Stimulated activated CD8-positive, alpha-beta memory T cell treated with anti-CD3 and anti-CD28 coated beads, Interleukin-2, amount 100 ng/mL, for 48 hours (primary cell): ENCODE results near the gene HES5.
A peak's percentile ranks its signal among the peaks of the same experiment; 100 is the strongest.
"Not testable (repeated sequence)": the region's sequence is repeated elsewhere in the genome, so short reads cannot be mapped to it uniquely, and the experiment has no call there.

ENCODE experiments used
- DNase-seq, 2 donors: peaks; one replicate each; pipeline ENCODE4 v3.0.0-alpha.2; 2020; ENCODE audit warnings: low read depth in 2 of 2

HES5 gene

GRCh38 chr1:2529784-2530512, at the start of gene HES5:
TSS of gene HES5 (minus strand) at chr1:2530263. CDS start at chr1:2530164, 99 bp downstream.
- DNase-seq: no peak

GRCh38 chr1:2578758-2579118, 48.7 kb upstream of the HES5 start:
- no peak for DNase-seq

- peak in 1 of 2 donors; percentile 21 for DNase-seq
Observed at GRCh38 chr1:2577565-2578075, 47.6 kb upstream of the HES5 start.

GRCh38 chr1:2575801-2576663, 46.0 kb upstream of the HES5 start:
- no peak for DNase-seq

GRCh38 chr1:2574350-2574749, 44.3 kb upstream of the HES5 start:
- DNase-seq: no peak

- DNase-seq: no peak
Observed at GRCh38 chr1:2573250-2573920, 43.3 kb upstream of the HES5 start.

GRCh38 chr1:2571348-2571747, 41.3 kb upstream of the HES5 start:
- no peak for DNase-seq

- DNase-seq: no peak
Observed at GRCh38 chr1:2570332-2570731, 40.3 kb upstream of the HES5 start.

- not testable (repeated sequence) for DNase-seq
Observed at GRCh38 chr1:2569703-2570102, 39.6 kb upstream of the HES5 start.

- no peak for DNase-seq
Observed at GRCh38 chr1:2569060-2569459, 39.0 kb upstream of the HES5 start.

- DNase-seq: not testable (repeated sequence)
Observed at GRCh38 chr1:2568187-2568816, 38.2 kb upstream of the HES5 start.

GRCh38 chr1:2567083-2567679, 37.1 kb upstream of the HES5 start:
- DNase-seq: no peak

GRCh38 chr1:2566101-2567045, 36.3 kb upstream of the HES5 start:
- no peak for DNase-seq

- no peak for DNase-seq
Observed at GRCh38 chr1:2564815-2565374, 34.8 kb upstream of the HES5 start.

- no peak for DNase-seq
Observed at GRCh38 chr1:2564006-2564814, 34.1 kb upstream of the HES5 start.

GRCh38 chr1:2563205-2563604, 33.1 kb upstream of the HES5 start:
- no peak for DNase-seq

GRCh38 chr1:2561898-2562895, 32.1 kb upstream of the HES5 start:
- no peak for DNase-seq

- no peak for DNase-seq
Observed at GRCh38 chr1:2561446-2561845, 31.4 kb upstream of the HES5 start.
